Neural crest cell (in vitro differentiated cells): Measurements from ENCODE around the gene MYO1E. TPM values are rescaled to one million over a fixed set of nuclear protein-coding genes. Genes with fewer than 3 reads are reported as not detected.

ENCODE experiments used
- DNase-seq: peaks from one replicate; pipeline ENCODE4 v3.0.0; 2021; ENCODE audit warnings: low read depth, mixed read lengths, low spot score
- H3K27ac Mint-ChIP-seq: one replicate; pipeline ENCODE4 v1.8.0; 2021; ENCODE audit warnings: mild to moderate bottlenecking, mixed read lengths; ENCODE audit not compliant: unreplicated experiment
- H3K27me3 Mint-ChIP-seq: 2 replicates; pipeline ENCODE4 v1.8.0; 2021; ENCODE audit warnings: low read depth, mild to moderate bottlenecking, mixed read lengths
- H3K36me3 Mint-ChIP-seq: 2 replicates; pipeline ENCODE4 v1.8.0; 2021; ENCODE audit warnings: low read depth, mild to moderate bottlenecking, mixed read lengths
- H3K4me1 Mint-ChIP-seq: 2 replicates; pipeline ENCODE4 v1.8.0; 2021; ENCODE audit warnings: mixed read lengths
- H3K4me3 Mint-ChIP-seq: one replicate; pipeline ENCODE4 v1.8.0; 2021; ENCODE audit warnings: mild to moderate bottlenecking, mixed read lengths
- H3K9me3 Mint-ChIP-seq: 2 replicates; pipeline ENCODE4 v1.8.0; 2021; ENCODE audit warnings: mixed read lengths
- long read RNA-seq: library from polyadenylated mRNA; unstranded; transcript quantifications from one replicate; pipeline ENCODE4 v2.0.0, GENCODE V29; 2020
- total RNA-seq: library from RNA; stranded (reverse); gene quantifications from 2 replicates; pipeline ENCODE4 v1.2.1, GENCODE V29; 2021
- TF ChIP-seq, protein P1 (sequence below): fragments of 200-600 bp; sonication (generic); conservative IDR thresholded peaks from 2 replicates; pipeline ENCODE4 v1.5.0; 2021; ENCODE audit warnings: antibody characterized with exemption, mild to moderate bottlenecking

The MYO1E gene
- total RNA-seq: 26.1 and 34.5 TPM in 2 replicates
- long read RNA-seq, full-length matches to known transcripts: 3 of 10 reads
- long read RNA-seq, partial matches to known transcripts: 6 of 10 reads
- long read RNA-seq, other reads (novel, unspliced or antisense): 1 of 10 reads

DNA sequence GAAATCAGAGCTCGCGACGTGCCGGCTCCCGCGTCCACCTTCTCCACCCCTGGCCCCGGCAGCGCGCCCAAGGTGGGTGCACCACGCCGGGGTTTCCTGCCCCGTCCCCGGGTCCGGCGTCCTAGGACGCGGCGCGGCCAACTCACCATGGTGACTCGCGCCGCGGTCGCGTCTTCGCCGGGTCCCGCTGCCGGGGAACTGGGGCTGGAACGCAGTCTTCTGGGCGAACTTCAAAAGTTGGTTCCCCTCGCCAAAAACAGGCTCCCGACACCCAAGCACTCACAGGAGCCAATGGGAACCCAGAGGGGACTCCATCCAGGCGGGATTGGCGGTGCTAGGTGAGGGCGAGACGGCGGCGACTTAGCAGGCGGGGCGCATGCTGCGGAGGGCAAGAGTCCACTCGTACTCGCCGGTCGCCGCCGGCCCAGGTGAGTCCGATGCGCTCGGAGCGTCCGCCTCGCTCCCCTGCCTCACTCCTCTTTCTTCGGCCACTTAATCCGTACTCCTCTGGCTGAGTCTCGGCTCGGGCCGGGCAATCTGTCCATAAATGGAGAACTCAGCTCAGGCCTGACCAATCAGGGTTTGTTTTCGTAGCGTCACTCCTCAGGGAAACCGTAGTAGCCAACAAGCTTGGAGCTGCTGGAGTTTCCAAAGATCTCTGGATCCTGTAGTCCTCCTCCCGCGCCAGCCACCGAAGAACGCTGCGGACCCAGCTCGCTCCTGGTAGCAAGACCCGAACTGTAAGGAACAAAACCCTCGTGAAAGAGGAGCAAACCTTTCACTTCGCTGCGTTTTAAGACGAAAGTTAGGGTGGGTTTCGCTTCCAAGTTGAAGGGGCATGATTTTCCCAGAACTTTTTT lies at the start of gene MYO1E:
MYO1E (minus strand) TSS at position 520 of the 860 bp plus-strand sequence; CDS start at position 149, 371 bp downstream.
- TF ChIP-seq, protein P1, sequence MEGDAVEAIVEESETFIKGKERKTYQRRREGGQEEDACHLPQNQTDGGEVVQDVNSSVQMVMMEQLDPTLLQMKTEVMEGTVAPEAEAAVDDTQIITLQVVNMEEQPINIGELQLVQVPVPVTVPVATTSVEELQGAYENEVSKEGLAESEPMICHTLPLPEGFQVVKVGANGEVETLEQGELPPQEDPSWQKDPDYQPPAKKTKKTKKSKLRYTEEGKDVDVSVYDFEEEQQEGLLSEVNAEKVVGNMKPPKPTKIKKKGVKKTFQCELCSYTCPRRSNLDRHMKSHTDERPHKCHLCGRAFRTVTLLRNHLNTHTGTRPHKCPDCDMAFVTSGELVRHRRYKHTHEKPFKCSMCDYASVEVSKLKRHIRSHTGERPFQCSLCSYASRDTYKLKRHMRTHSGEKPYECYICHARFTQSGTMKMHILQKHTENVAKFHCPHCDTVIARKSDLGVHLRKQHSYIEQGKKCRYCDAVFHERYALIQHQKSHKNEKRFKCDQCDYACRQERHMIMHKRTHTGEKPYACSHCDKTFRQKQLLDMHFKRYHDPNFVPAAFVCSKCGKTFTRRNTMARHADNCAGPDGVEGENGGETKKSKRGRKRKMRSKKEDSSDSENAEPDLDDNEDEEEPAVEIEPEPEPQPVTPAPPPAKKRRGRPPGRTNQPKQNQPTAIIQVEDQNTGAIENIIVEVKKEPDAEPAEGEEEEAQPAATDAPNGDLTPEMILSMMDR: no peak
- Mint-ChIP-seq H3K27me3 (peaks cover 32% of the 10 kb centered on the region), H3K4me3 (peak within 1 kb of the TSS; percentile 97), H3K9me3 (no peaks in the 10 kb centered on the region), H3K36me3 (no peaks in the 10 kb centered on the region), H3K27ac (peak within 1 kb of the TSS; percentile 94), H3K4me1 (peaks cover 19% of the 10 kb centered on the region)
- peak; percentile 69 for DNase-seq

GRCh38 chr15:59420986-59421618 lies 48.4 kb upstream of the MYO1E start:
- Mint-ChIP-seq H3K9me3 (no peaks in the 10 kb centered on the region), H3K27me3 (peaks cover 50% of the 10 kb centered on the region), H3K36me3 (no peaks in the 10 kb centered on the region), H3K4me1 (no peaks in the 10 kb centered on the region), H3K27ac (no peak overlapping the region), H3K4me3 (no peak overlapping the region)
- TF ChIP-seq, protein P1: peak; percentile 20
- DNase-seq: no peak

- H3K36me3 Mint-ChIP-seq: no peaks in the 10 kb centered on the region
- TF ChIP-seq, protein P1: no peak
- H3K4me3 Mint-ChIP-seq: no peak overlapping the region
- peaks cover 50% of the 10 kb centered on the region for H3K27me3 Mint-ChIP-seq
- H3K27ac Mint-ChIP-seq: no peak overlapping the region
- no peaks in the 10 kb centered on the region for H3K9me3 Mint-ChIP-seq
- H3K4me1 Mint-ChIP-seq: no peaks in the 10 kb centered on the region
- no peak for DNase-seq
Observed at GRCh38 chr15:59420108-59420507, 47.4 kb upstream of the MYO1E start.

- H3K27me3 Mint-ChIP-seq: peaks cover 42% of the 10 kb centered on the region
- TF ChIP-seq, protein P1: no peak
- H3K9me3 Mint-ChIP-seq: no peaks in the 10 kb centered on the region
- no peak overlapping the region for H3K4me3 Mint-ChIP-seq
- no peak overlapping the region for H3K27ac Mint-ChIP-seq
- DNase-seq: no peak
- no peaks in the 10 kb centered on the region for H3K4me1 Mint-ChIP-seq
- H3K36me3 Mint-ChIP-seq: no peaks in the 10 kb centered on the region
Observed at GRCh38 chr15:59419170-59419569, 46.5 kb upstream of the MYO1E start.

- DNase-seq: no peak
- H3K27me3 Mint-ChIP-seq: peaks cover 30% of the 10 kb centered on the region
- no peaks in the 10 kb centered on the region for H3K9me3 Mint-ChIP-seq
- H3K4me3 Mint-ChIP-seq: no peak overlapping the region
- H3K36me3 Mint-ChIP-seq: no peaks in the 10 kb centered on the region
- H3K27ac Mint-ChIP-seq: no peak overlapping the region
- H3K4me1 Mint-ChIP-seq: no peaks in the 10 kb centered on the region
- TF ChIP-seq, protein P1: no peak
Observed at GRCh38 chr15:59416816-59417215, 44.1 kb upstream of the MYO1E start.
